PFSK-1 (cell line): Measurements from ENCODE around the gene HOXC12.

Source experiments
- FOXP2 ChIP-seq: optimal IDR thresholded peaks from 2 replicates; pipeline ENCODE3; 2011; ENCODE audit warnings: borderline replicate concordance, control low read depth, inconsistent platforms; ENCODE audit not compliant: insufficient read depth; ENCODE audit errors: extremely low read length, extremely low read depth
- POLR2AphosphoS5 ChIP-seq: IDR thresholded peaks from 2 replicates; pipeline ENCODE4 v1.6.1; 2012; ENCODE audit warnings: low read depth, mild to moderate bottlenecking, control low read depth, low read length, moderate library complexity
- REST ChIP-seq, 2 experiments: IDR thresholded peaks; 2 replicates each; pipeline versions ENCODE4 v1.6.1 to v1.8.0; 2011 to 2012; ENCODE audit warnings: low read depth in 2 of 2, low read length in 2 of 2, control low read depth in 1 of 2, inconsistent platforms in 1 of 2, mild to moderate bottlenecking in 1 of 2, moderate library complexity in 1 of 2; ENCODE audit not compliant: insufficient read depth in 1 of 2
- SIN3A ChIP-seq: IDR thresholded peaks from 2 replicates; pipeline ENCODE4 v1.6.1; 2012; ENCODE audit warnings: mild to moderate bottlenecking, low read length, moderate library complexity, borderline replicate concordance; ENCODE audit not compliant: insufficient read depth
- TAF1 ChIP-seq: IDR thresholded peaks from 2 replicates; pipeline ENCODE4 v1.6.1; 2012; ENCODE audit warnings: low read length, control low read depth, borderline replicate concordance; ENCODE audit not compliant: insufficient read depth

HOXC12 gene

GRCh38 chr12:53952871-53953734 is 1.6 kb upstream of the HOXC12 start:
- no peak for TF ChIP-seq REST (IDR thresholded peaks at IDR 0.05; ENCODE audit: insufficient read depth in 1 of 2, low read depth in 2 of 2, low read length in 2 of 2)
- no peak for TF ChIP-seq SIN3A
- no peak for TF ChIP-seq FOXP2
- no peak for TF ChIP-seq TAF1
- no peak for TF ChIP-seq POLR2AphosphoS5

GRCh38 chr12:53953831-53954693 is 641 bp upstream of the HOXC12 start:
- TF ChIP-seq REST (IDR thresholded peaks at IDR 0.05; ENCODE audit: insufficient read depth in 1 of 2, low read depth in 2 of 2, low read length in 2 of 2) = no peak
- no peak for TF ChIP-seq POLR2AphosphoS5
- TF ChIP-seq SIN3A = no peak
- TF ChIP-seq FOXP2 = no peak
- no peak for TF ChIP-seq TAF1

GRCh38 chr12:53955036-53955775 is 503 bp downstream of the HOXC12 start:
- TF ChIP-seq FOXP2 = no peak
- TF ChIP-seq POLR2AphosphoS5 = no peak
- no peak for TF ChIP-seq SIN3A
- TF ChIP-seq REST (IDR thresholded peaks at IDR 0.05; ENCODE audit: insufficient read depth in 1 of 2, low read depth in 2 of 2, low read length in 2 of 2) = no peak
- TF ChIP-seq TAF1 = no peak

- TF ChIP-seq POLR2AphosphoS5 (no peak), TAF1 (no peak), REST (IDR thresholded peaks at IDR 0.05; ENCODE audit: insufficient read depth in 1 of 2, low read depth in 2 of 2, low read length in 2 of 2) (no peak), FOXP2 (no peak), SIN3A (no peak)
Measured at GRCh38 chr12:53955776-53956250, 1.1 kb downstream of the HOXC12 start.
